ENCODE results near the gene IGSF9. TPM values are rescaled to one million over a fixed set of nuclear protein-coding genes. Genes with fewer than 3 reads are reported as not detected.
A peak's percentile ranks its signal among the peaks of the same experiment; 100 is the strongest.

Gene IGSF9
- total RNA-seq, 2 donors from 2014 or later: 7.5 to 9.2 TPM

DNA sequence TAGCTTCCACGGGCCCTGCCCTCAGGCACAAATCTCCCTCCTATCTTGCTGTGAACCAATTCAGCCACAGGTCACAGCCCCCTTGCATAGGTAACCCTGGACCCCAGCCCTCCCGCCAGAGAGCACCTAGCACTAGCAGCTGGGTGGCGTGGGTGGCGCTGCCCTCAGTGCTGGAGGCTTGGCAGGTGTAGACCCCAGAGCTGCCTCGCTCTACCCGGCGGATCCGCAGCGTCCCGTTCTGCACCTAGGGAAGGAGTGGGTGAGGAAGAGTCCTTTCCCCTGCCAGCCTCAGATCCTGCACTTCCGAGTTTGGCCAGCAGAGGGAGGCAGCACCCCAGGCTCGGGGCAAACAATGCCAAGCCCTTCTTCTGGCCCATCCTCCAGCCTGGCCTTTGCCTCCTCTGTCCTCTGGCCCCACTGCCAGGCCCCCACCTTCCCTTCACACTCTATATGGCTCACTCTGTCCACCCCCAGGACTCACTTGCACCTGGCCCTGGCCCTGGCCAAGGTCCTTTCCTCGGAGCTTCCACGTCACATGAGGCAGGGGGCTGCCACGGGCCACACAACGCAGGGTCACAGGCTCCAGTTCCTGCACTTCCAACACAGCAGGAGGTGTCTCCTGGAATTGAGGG is 9.0 kb downstream of the IGSF9 start:
- peaks cover 28% of the 10 kb centered on the region for H3K4me1 ChIP-seq (ENCODE audit: control insufficient read depth, insufficient read depth, low read length)
- TF ChIP-seq, protein P1, sequence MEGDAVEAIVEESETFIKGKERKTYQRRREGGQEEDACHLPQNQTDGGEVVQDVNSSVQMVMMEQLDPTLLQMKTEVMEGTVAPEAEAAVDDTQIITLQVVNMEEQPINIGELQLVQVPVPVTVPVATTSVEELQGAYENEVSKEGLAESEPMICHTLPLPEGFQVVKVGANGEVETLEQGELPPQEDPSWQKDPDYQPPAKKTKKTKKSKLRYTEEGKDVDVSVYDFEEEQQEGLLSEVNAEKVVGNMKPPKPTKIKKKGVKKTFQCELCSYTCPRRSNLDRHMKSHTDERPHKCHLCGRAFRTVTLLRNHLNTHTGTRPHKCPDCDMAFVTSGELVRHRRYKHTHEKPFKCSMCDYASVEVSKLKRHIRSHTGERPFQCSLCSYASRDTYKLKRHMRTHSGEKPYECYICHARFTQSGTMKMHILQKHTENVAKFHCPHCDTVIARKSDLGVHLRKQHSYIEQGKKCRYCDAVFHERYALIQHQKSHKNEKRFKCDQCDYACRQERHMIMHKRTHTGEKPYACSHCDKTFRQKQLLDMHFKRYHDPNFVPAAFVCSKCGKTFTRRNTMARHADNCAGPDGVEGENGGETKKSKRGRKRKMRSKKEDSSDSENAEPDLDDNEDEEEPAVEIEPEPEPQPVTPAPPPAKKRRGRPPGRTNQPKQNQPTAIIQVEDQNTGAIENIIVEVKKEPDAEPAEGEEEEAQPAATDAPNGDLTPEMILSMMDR (conservative IDR thresholded peaks at IDR 0.05): peak; percentile 98
- Mint-ChIP-seq H3K4me1 (peaks cover 46% of the 10 kb centered on the region), H3K27me3 (ENCODE audit: insufficient read depth) (no peaks in the 10 kb centered on the region), H3K27ac (peak overlapping the region; percentile 40), H3K9me3 (no peaks in the 10 kb centered on the region), H3K36me3 (ENCODE audit: low read depth) (no peaks in the 10 kb centered on the region), H3K4me3 (no peak overlapping the region)
- no peak overlapping the region for H3K27ac ChIP-seq (ENCODE audit: low read depth, low read length)
- H3K9ac ChIP-seq (ENCODE audit: extremely low read depth, low read length, poor library complexity, severe bottlenecking): no peak overlapping the region
- H3K27me3 ChIP-seq (ENCODE audit: control insufficient read depth, insufficient read depth, low read length, poor library complexity, severe bottlenecking): no peaks in the 10 kb centered on the region
- no peaks in the 10 kb centered on the region for H3K9me3 ChIP-seq (ENCODE audit: control insufficient read depth, low read length)
- H3K36me3 ChIP-seq (ENCODE audit: control insufficient read depth, insufficient read depth, low read length): no peaks in the 10 kb centered on the region
- DNase-seq: peak; percentile 97
- no peak overlapping the region for H3K4me3 ChIP-seq (ENCODE audit: low read length)
- WGBS, 2 experiments (ENCODE audit: insufficient coverage in 1 of 2, insufficient read length in 1 of 2): 26 to 44% methylated on average over 4 to 16 of the region's 16 CpGs

DNA sequence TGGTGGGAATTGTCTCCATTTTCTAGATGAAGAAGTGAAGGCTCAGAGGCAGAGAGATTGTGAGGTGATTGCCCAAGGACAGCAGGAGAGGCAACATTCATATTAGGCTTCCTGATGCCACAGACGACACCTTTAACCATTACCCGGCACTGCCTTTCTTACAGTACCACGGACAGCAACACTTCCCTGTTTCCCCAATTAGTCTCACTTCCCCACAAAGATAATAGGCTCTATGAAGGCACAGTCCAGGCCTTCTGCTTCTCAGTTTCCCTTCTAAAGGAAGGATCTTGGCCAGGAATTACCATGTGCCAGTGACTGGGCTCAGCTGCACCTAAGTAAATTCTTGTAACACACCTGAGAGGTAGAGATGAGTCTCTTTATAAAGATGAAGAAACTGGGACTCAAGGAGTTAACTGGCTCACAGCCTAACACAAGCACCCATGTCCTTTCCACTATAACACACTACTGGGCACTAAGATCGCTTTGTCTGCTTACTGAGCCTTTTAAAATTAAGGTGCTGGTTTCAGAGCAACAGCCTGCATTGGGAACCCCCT is 9.6 kb downstream of the IGSF9 start:
- no peaks in the 10 kb centered on the region for H3K9me3 ChIP-seq (ENCODE audit: control insufficient read depth, low read length)
- 77 to 92% methylated on average over 4 of the region's 4 CpGs for WGBS, 2 experiments (ENCODE audit: insufficient coverage in 1 of 2, insufficient read length in 1 of 2)
- no peaks in the 10 kb centered on the region for H3K36me3 ChIP-seq (ENCODE audit: control insufficient read depth, insufficient read depth, low read length)
- Mint-ChIP-seq H3K27ac (no peak overlapping the region), H3K36me3 (ENCODE audit: low read depth) (no peaks in the 10 kb centered on the region), H3K4me1 (peaks cover 40% of the 10 kb centered on the region), H3K4me3 (no peak overlapping the region), H3K9me3 (no peaks in the 10 kb centered on the region), H3K27me3 (ENCODE audit: insufficient read depth) (peaks cover 1% of the 10 kb centered on the region)
- H3K27ac ChIP-seq (ENCODE audit: low read depth, low read length): no peak overlapping the region
- no peak for DNase-seq
- no peak overlapping the region for H3K9ac ChIP-seq (ENCODE audit: extremely low read depth, low read length, poor library complexity, severe bottlenecking)
- peaks cover 25% of the 10 kb centered on the region for H3K4me1 ChIP-seq (ENCODE audit: control insufficient read depth, insufficient read depth, low read length)
- no peaks in the 10 kb centered on the region for H3K27me3 ChIP-seq (ENCODE audit: control insufficient read depth, insufficient read depth, low read length, poor library complexity, severe bottlenecking)
- TF ChIP-seq, protein P1 (conservative IDR thresholded peaks at IDR 0.05): no peak
- H3K4me3 ChIP-seq (ENCODE audit: low read length): no peak overlapping the region

DNA sequence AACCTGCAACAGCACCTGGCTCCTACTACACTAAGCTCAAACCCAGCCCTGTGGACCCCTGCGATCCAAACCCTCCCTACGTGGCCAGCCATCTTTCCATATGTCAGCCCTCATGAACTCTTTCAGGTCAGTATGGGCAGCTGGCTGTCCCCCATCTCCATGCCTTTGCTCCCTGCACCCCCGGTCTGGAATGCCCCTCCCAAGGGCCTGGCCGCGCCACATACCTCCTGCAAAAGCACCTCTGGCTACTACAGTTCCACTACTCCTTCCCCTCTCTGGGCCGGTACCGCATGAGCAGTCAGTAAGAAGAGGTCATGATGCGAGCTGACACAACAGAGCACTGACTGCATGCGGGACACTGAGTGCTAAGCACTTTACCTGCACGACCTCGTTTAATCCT is 10.1 kb downstream of the IGSF9 start:
- H3K36me3 Mint-ChIP-seq (ENCODE audit: low read depth): no peaks in the 10 kb centered on the region
- H3K9me3 Mint-ChIP-seq: no peaks in the 10 kb centered on the region
- peaks cover 5% of the 10 kb centered on the region for H3K27me3 Mint-ChIP-seq (ENCODE audit: insufficient read depth)
- WGBS, 2 experiments (ENCODE audit: insufficient coverage in 1 of 2, insufficient read length in 1 of 2): 91 to 92% methylated on average over 8 to 11 of the region's 11 CpGs
- Histone ChIP-seq H3K36me3 (ENCODE audit: control insufficient read depth, insufficient read depth, low read length) (no peaks in the 10 kb centered on the region), H3K4me3 (ENCODE audit: low read length) (no peak overlapping the region), H3K27me3 (ENCODE audit: control insufficient read depth, insufficient read depth, low read length, poor library complexity, severe bottlenecking) (no peaks in the 10 kb centered on the region), H3K9me3 (ENCODE audit: control insufficient read depth, low read length) (no peaks in the 10 kb centered on the region), H3K27ac (ENCODE audit: low read depth, low read length) (no peak overlapping the region), H3K9ac (ENCODE audit: extremely low read depth, low read length, poor library complexity, severe bottlenecking) (no peak overlapping the region), H3K4me1 (ENCODE audit: control insufficient read depth, insufficient read depth, low read length) (peaks cover 21% of the 10 kb centered on the region)
- H3K4me1 Mint-ChIP-seq: peaks cover 37% of the 10 kb centered on the region
- no peak for DNase-seq
- TF ChIP-seq, protein P1 (conservative IDR thresholded peaks at IDR 0.05): no peak
- H3K4me3 Mint-ChIP-seq: no peak overlapping the region
- no peak overlapping the region for H3K27ac Mint-ChIP-seq
